Liver (tissue), 2 donors: ENCODE measurements around the gene DBP.

Source experiments
- HNF4A ChIP-seq, 2 donors: conservative IDR thresholded peaks; 2 replicates each; pipeline ENCODE4 v1.6.1; 2016; ENCODE audit warnings: antibody characterized with exemption in 2 of 2, mild to moderate bottlenecking in 2 of 2
- SP1 ChIP-seq: IDR thresholded peaks from 2 replicates; pipeline ENCODE4 v1.6.1; 2018; ENCODE audit warnings: antibody characterized with exemption, mild to moderate bottlenecking
- donor health status: healthy.

DNA sequence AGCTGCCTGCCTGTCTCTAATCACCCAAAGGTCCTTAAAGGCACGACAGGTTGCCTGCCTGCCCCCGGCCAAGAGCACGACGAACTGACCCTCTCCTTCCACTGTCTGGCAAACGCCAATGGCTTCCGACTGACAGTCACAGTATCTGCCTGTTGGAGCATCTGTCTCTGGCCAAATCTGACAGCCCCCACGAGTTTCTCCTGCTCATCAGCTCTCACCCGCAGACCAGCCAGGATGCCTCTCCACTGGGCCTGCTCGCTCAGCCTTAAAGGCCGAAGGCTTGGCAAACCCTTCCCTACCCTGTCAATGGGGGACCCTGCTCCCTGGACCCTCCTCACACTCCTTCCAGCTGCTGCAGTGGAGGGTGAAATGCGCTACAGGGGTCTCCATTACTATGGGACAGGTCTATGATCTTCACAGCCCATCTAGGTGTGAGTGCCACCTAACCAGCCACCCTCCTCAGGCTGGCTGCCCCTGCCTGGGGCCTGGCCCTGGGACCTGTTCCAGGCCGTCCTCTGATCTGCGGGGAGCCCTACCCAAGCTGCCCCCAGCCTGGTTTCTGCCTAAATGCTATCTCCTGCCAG, 23.2 kb downstream of the DBP start:
- TF ChIP-seq SP1 = no peak
- no peak for TF ChIP-seq HNF4A (conservative IDR thresholded peaks at IDR 0.05)
